ENCODE results near the gene GNB1L.

Gene GNB1L

GRCh38 chr22:19772673-19773469 lies 81.8 kb downstream of the GNB1L start:
- DNase-seq, result no peak

GRCh38 chr22:19772422-19772672 lies 82.3 kb downstream of the GNB1L start:
- no peak for DNase-seq

GRCh38 chr22:19770349-19771220 lies 84.1 kb downstream of the GNB1L start:
- no peak for DNase-seq

- no peak for DNase-seq
Observed at GRCh38 chr22:19769393-19769715, 85.3 kb downstream of the GNB1L start.

GRCh38 chr22:19767427-19768341 lies 87.0 kb downstream of the GNB1L start:
- DNase-seq, result no peak

DNA sequence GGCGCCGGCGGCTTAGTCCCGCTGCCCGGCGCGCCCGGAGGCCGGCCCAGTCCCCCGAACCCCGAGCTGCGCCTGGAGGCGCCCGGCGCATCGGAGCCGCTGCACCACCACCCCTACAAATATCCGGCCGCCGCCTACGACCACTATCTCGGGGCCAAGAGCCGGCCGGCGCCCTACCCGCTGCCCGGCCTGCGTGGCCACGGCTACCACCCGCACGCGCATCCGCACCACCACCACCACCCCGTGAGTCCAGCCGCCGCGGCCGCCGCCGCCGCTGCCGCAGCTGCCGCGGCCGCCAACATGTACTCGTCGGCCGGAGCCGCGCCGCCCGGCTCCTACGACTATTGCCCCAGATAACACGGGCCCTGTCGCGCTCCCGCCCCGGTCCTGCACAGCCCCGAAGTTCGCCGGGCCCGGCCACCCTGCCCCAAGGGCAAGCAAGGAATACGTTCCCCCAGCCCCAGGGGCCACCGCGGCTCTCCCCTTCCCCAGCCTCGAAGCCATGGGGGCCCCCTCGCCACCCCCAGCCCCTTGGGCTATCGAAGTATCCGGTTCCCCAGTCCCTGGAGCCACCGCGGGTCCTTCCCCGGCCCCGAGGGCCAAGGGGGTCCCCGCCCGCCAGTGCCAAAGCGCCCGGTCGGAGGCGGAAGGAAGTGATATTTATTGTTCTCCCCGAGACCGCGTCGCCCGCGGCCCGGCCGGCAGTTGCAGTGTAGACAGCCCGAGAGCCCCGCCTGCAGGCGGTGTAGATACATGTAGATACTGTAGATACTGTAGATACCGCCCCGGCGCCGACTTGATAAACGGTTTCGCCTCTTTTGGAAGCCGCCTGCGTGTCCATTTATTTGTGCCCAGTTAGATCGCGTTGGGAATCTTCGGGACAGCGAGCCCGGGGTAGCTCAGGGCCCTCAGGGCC lies 87.9 kb downstream of the GNB1L start:
- DNase-seq, result no peak

DNA sequence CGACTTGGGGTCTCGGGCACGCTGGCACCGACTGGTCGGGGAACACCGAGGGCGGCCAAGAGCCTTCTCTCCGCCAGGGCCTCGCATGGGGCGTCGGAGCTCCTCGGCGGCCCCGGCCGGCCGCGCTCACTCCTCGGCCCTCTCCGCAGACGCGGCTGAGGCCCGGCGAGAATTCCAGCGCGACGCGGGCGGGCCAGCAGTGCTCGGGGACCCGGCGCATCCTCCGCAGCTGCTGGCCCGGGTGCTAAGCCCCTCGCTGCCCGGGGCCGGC lies 88.5 kb downstream of the GNB1L start:
- DNase-seq, result no peak

DNA sequence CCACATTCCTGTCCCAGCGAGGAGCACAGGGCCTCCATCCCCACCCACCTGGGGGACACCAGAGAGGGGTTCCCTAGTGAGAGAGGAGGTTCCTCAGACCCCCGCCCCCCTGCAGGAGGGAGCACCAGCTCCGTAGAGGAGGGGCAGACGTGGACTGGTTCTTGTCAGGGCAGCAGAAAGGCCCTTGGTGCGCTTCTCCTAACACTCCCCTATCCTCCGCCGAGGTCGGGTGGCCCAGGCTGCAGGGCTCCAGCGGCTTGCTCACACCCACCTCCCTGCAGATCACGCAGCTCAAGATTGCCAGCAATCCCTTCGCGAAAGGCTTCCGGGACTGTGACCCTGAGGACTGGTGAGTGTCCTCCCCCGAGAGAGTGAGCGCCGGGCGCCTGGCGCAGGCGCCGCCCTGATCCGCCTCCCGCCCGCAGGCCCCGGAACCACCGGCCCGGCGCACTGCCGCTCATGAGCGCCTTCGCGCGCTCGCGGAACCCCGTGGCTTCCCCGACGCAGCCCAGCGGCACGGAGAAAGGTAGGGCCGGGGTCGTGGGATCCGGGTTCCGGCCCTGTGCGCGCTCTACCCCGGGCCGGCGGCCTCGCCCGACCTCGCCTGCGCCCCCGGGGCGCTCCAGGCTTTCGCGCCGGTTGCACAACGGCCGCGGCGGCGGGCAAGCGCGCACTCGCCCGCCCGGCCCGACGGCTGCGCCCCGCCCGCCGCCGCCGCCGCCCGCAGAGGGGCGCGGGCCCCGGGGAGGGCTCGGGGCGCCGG lies 89.0 kb downstream of the GNB1L start:
- DNase-seq, result no peak

DNA sequence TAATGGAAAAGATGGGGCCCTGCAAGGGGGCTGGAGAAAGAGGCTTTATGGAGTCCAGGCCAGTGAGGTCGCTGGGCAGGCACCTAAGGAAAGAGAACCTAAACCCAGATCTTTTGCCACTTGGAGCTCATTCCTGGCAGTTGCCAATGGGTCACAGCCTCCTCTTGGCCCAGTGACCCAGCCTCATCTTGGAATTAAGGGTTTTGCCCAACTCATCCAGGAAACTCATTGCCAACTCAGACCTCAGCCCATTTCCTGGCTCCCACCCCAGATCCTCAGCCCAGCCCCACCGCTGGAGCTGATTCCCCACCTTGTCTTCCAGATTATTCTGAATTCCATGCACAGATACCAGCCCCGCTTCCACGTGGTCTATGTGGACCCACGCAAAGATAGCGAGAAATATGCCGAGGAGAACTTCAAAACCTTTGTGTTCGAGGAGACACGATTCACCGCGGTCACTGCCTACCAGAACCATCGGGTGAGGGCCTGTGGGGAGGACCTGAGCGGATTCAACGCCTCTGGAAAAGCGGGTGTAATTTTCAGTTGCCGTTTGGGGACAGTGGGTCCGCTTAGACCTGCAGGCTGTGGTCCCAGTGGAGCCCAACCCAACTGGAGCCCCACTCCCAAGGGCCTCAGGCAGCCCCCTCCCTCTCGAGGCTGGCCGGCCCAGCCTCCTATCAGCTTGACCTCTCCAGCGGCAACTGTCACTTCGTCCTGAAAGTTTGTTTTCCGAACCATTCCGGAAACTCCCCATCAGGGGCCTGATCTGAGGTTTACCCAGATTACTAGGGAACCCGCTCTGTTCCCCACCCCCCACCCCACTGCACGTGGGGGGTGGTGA lies 89.8 kb downstream of the GNB1L start:
- no peak for DNase-seq

GRCh38 chr22:19764299-19764593 lies 90.4 kb downstream of the GNB1L start:
- DNase-seq, result no peak

DNA sequence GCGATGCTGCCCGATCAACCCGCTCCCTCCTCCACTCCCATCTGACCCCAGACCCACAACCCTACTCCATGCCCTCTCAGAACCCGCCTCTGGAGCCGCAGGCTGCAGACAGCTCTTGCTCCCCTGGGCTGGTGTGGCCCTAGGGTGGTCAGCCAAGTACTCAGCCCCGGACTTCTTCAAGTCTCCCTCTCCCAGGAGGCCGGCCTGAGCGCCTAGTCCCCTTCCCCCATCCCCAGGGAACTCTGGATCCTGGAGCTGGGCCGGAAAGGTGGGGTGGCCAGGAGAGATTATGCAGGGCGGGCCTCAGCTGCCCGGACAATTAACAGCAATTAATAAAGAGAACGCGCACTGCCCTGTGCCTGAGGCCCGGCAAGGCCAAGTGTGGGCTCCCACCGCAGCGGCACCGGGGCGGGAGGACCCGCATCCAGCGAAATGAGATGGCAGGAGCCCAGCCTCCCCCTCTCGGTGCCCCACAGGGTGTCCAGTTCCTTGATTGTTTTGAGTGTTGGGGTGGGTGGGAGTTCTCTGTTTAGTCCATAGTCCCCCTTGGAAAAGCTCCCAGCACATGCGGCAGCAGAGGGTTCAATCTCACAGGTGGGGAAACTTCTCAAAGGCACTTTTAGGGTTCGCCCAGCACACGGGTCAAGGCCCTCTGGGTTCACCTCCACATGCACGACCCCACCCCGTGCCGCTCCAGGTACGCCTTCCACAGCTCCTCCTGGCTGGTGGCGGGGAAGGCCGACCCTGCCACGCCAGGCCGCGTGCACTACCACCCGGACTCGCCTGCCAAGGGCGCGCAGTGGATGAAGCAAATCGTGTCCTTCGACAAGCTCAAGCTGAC lies 91.0 kb downstream of the GNB1L start:
- DNase-seq, result no peak

- no peak for DNase-seq
Observed at GRCh38 chr22:19762568-19763457, 91.9 kb downstream of the GNB1L start.

GRCh38 chr22:19761725-19762567 lies 92.7 kb downstream of the GNB1L start:
- DNase-seq, result peak; percentile 21

DNA sequence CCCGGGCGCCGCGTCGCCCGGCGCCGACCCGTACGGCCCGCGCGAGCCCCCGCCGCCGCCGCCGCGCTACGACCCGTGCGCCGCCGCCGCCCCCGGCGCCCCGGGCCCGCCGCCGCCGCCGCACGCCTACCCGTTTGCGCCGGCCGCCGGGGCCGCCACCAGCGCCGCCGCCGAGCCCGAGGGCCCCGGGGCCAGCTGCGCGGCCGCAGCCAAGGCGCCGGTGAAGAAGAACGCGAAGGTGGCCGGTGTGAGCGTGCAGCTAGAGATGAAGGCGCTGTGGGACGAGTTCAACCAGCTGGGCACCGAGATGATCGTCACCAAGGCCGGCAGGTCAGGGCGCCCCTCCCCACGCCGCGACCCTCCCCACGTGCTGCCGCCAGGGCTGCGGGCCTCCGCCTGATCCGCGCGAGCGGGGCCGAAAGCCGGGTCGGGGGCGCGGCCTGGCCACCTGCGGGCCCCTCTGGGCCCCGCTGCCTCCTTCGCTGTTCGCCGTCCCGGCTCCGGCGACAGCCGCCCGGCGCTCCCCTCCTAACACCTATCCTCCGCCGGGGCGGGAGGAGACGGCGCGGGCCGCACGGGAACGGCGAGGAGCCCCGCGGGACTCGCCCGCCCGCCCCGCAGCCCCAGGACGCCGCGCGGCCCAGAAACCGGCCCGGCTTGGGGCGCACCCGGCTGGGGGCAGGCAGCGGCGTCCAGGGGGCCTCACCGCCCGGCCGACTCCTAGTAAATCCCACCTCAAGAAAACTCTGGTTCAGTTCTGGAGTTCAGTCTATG lies 93.5 kb downstream of the GNB1L start:
- DNase-seq, result peak; percentile 47

DNA sequence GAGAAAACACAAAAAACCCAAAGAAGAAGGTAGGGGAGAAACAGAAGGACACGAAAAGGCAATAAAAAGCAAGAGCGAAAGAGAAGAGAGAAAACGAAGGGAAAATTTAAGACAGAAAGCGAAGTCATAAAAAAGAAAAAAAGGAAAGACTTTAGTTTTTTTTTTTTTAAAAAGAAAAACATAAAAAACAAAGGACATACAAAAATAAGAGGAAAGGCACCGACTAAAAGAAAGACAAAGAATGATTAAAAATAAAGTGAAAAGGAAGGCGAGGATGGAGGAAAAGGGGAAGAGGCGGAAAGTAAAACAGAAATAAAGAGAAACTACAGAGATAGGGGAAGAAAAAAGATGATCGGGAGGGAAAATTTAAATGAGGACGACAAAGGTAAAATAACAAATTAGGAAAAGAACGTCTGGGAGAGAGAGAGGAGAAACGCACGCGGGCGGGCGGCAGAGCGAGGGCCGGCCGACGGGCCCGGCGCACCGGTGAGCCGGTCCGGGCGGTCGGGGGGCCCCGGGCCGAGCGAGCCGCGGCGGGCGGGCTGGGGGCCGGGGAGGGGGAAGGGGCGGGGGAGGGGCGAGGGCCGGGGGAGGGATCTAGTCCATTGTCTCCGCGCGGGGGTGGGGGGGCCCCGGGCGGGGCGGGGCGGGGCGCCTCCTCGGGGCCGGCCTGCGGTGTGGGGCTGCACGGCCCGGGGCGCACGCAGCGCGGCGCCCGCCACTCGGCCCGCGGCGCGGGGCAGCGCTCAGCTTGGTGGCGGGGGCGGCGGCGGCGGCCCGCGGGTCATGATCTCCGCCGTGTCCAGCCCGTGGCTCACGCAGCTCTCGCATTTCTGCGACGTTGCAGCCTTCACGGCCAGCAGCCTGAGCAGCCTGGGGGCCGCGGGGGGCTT lies 94.4 kb downstream of the GNB1L start, which contains the start of gene TBX1:
Gene TBX1, plus strand, starts transcription at position 721 of the 893 bp plus-strand sequence. Its CDS starts 66 bp downstream, at position 787.
- DNase-seq, result peak; percentile 47
